OCI-LY7 (cell line): ENCODE results near the gene ARGLU1. TPM values are rescaled to one million over a fixed set of nuclear protein-coding genes. Genes with fewer than 3 reads are reported as not detected.

Experiments
- BruUV-seq: library from RNA; stranded (reverse); fragments of 400-500 nt; replicated peaks from 2 replicates; lab custom pipeline; 2021; lab: Mats Ljungman, UMichigan
- CTCF ChIA-PET: fragments of 300-600 bp; sonication (Branson Sonifier 250); formaldehyde crosslinking; loops from one replicate; lab custom pipeline; 2022; ENCODE audit warnings: antibody characterized with exemption; ENCODE audit not compliant: unreplicated experiment; lab: Charles Lee
- POLR2A ChIA-PET: fragments of 300-600 bp; sonication (Branson Sonifier 250); formaldehyde crosslinking; loops from one replicate; lab custom pipeline; 2022; ENCODE audit warnings: antibody characterized with exemption; lab: Charles Lee
- DNase-seq: peaks from one replicate; pipeline ENCODE4 v3.0.0-alpha.2; 2015; ENCODE audit warnings: low spot score
- H2AFZ ChIP-seq: fragments of 200-600 bp; sonication (generic), shearing (Covaris generic); 2 replicates; pipeline ENCODE4 v1.6.1; 2014; ENCODE audit warnings: mild to moderate bottlenecking, antibody characterized with exemption, low read length, moderate library complexity
- H3K27ac ChIP-seq: fragments of 200-600 bp; sonication (generic); 2 replicates; pipeline ENCODE4 v1.5.1; 2014; ENCODE audit warnings: mixed run types, low read depth, mild to moderate bottlenecking, moderate library complexity, low read length, inconsistent platforms; ENCODE audit not compliant: poor library complexity, severe bottlenecking
- H3K36me3 ChIP-seq: fragments of 200-600 bp; sonication (generic); 2 replicates; pipeline ENCODE4 v1.6.1; 2014; ENCODE audit warnings: mild to moderate bottlenecking, antibody characterized with exemption, low read length, moderate library complexity, mixed read lengths; ENCODE audit not compliant: insufficient read depth
- H3K4me1 ChIP-seq: fragments of 200-600 bp; sonication (generic); 2 replicates; pipeline ENCODE4 v1.5.1; 2014; ENCODE audit warnings: mild to moderate bottlenecking, low read length; ENCODE audit not compliant: insufficient read depth, poor library complexity, severe bottlenecking
- H3K4me2 ChIP-seq: fragments of 200-600 bp; sonication (generic); 2 replicates; pipeline ENCODE4 v1.6.1; 2014; ENCODE audit warnings: mild to moderate bottlenecking, low read length
- H3K4me3 ChIP-seq: fragments of 200-600 bp; sonication (generic); 2 replicates; pipeline ENCODE4 v1.5.1; 2014; ENCODE audit warnings: mild to moderate bottlenecking, low read depth, low read length; ENCODE audit not compliant: poor library complexity, severe bottlenecking
- H3K79me2 ChIP-seq: fragments of 200-600 bp; sonication (generic); 2 replicates; pipeline ENCODE4 v1.6.1; 2016; ENCODE audit warnings: low read depth, mild to moderate bottlenecking, low read length, moderate library complexity, mixed read lengths; ENCODE audit not compliant: insufficient read depth
- H3K9me2 ChIP-seq: fragments of 200-600 bp; sonication (generic); 2 replicates; pipeline ENCODE4 v1.6.1; 2016; ENCODE audit warnings: mild to moderate bottlenecking, low read length, mixed read lengths; ENCODE audit not compliant: insufficient read depth
- H3K9me3 ChIP-seq: fragments of 200-600 bp; sonication (generic); 2 replicates; pipeline ENCODE4 v1.6.1; 2014; ENCODE audit warnings: mild to moderate bottlenecking, mixed run types, low read length, mixed read lengths
- H4K20me1 ChIP-seq: fragments of 200-600 bp; sonication (generic); 2 replicates; pipeline ENCODE4 v1.6.1; 2014; ENCODE audit warnings: mild to moderate bottlenecking, antibody characterized with exemption, low read length, moderate library complexity, mixed read lengths; ENCODE audit not compliant: insufficient read depth
- EZH2phosphoT487 ChIP-seq: fragments of 200-600 bp; sonication (generic); IDR thresholded peaks from 2 replicates; pipeline ENCODE4 v1.6.1; 2018; ENCODE audit warnings: low read depth, borderline replicate concordance, mild to moderate bottlenecking, mixed run types, antibody characterized with exemption, low read length, moderate library complexity, mixed read lengths
- intact Hi-C: fragments of 100-400 bp; cut with micrococcal nuclease; formaldehyde crosslinking; loops from one replicate; pipeline ENCODE4 v1.10.0; 2022; ENCODE audit not compliant: unreplicated experiment
- total RNA-seq, 2 experiments: library from RNA; depleted of rRNA in 1 of 2; stranded (reverse); fragments of >200 nt in 1 of 2; shearing (Covaris generic) in 1 of 2; gene quantifications; 2 replicates each; pipeline ENCODE4 v1.2.3, GENCODE V29; 2014 to 2022
- TF ChIP-seq, protein P1 (sequence below): fragments of 200-600 bp; sonication (generic); conservative IDR thresholded peaks from 2 replicates; pipeline ENCODE4 v1.5.1; 2014; ENCODE audit warnings: mild to moderate bottlenecking, antibody characterized with exemption, low read length, moderate library complexity, mixed read lengths

Gene ARGLU1
- total RNA-seq, 2 experiments from 2014 or later: 71.6 to 71.9 TPM

DNA sequence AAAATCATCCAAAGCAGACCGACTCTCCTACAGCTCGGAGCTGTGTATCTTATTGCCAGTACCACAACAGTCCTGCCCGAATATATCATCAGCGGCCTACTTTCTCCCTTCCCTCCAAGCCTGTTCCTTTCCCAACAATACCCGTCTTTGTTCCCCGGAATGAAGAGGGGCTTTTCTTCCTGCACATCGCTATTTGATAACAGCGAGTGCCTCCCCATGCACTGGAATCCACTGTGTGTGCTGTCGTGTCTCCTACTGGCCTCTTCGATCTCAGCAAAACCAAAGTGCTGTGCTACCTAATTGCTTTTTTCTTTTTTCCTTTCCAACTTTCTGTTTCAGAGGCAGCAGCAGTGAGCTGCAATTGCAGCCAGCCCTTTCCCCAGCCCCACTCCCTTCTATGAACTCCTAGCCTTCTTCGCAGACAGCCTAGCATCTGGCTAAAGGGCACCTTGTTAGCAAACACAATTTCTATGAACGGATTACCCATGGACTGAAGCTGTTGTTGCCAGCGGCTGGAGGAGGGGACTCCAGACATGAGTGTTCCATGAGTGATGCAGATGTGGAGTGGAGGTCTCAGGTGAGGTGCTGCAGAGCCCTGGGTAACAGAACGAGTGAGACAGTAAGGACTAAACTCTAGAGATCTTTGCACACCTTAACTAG lies 75.9 kb downstream of the ARGLU1 start:
- no peak for TF ChIP-seq EZH2phosphoT487
- TF ChIP-seq, protein P1, sequence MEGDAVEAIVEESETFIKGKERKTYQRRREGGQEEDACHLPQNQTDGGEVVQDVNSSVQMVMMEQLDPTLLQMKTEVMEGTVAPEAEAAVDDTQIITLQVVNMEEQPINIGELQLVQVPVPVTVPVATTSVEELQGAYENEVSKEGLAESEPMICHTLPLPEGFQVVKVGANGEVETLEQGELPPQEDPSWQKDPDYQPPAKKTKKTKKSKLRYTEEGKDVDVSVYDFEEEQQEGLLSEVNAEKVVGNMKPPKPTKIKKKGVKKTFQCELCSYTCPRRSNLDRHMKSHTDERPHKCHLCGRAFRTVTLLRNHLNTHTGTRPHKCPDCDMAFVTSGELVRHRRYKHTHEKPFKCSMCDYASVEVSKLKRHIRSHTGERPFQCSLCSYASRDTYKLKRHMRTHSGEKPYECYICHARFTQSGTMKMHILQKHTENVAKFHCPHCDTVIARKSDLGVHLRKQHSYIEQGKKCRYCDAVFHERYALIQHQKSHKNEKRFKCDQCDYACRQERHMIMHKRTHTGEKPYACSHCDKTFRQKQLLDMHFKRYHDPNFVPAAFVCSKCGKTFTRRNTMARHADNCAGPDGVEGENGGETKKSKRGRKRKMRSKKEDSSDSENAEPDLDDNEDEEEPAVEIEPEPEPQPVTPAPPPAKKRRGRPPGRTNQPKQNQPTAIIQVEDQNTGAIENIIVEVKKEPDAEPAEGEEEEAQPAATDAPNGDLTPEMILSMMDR: no peak
- Histone ChIP-seq H2AFZ (no peak overlapping the region), H4K20me1 (no peaks in the 10 kb centered on the region), H3K4me3 (no peak overlapping the region), H3K36me3 (no peaks in the 10 kb centered on the region), H3K4me1 (no peaks in the 10 kb centered on the region), H3K27ac (no peak overlapping the region), H3K4me2 (no peak overlapping the region), H3K9me3 (no peaks in the 10 kb centered on the region), H3K9me2 (no peaks in the 10 kb centered on the region), H3K79me2 (no peaks in the 10 kb centered on the region)
- POLR2A ChIA-PET: no interaction called here
- BruUV-seq: no TSS peak
- DNase-seq: no peak
- CTCF ChIA-PET: no interaction called here
- intact Hi-C loops: no loop called here

Other genes with a start within 250 kb of the ARGLU1 start
- 0.25 and 0.49 TPM in 2 replicates for gene EFNB2, start 32.5 kb downstream of the ARGLU1 start, total RNA-seq (2014; rRNA removed; shearing (Covaris generic))
- 0.31 and 0.51 TPM in 2 replicates for gene EFNB2, start 32.5 kb downstream of the ARGLU1 start, total RNA-seq (2022)